Fibroblast of lung (primary cell): ENCODE results near the gene PCSK5. TPM values are rescaled to one million over a fixed set of nuclear protein-coding genes. Genes with fewer than 3 reads are reported as not detected.

Experiments used
- DNase-seq, 2 donors: peaks; one replicate each; pipeline versions ENCODE4 v3.0.0 to v3.0.0-alpha.2; 2010; ENCODE audit warnings: low read depth in 2 of 2
- H2AFZ ChIP-seq: 2 replicates; pipeline ENCODE4 v1.5.1; 2012; ENCODE audit warnings: low read length, control low read depth, inconsistent platforms
- H3K27ac ChIP-seq: 2 replicates; pipeline ENCODE4 v1.5.1; 2011; ENCODE audit warnings: low read length, control low read depth; ENCODE audit not compliant: insufficient read depth
- H3K27me3 ChIP-seq: 2 replicates; pipeline ENCODE4 v1.5.1; 2011; ENCODE audit warnings: mild to moderate bottlenecking, low read length; ENCODE audit not compliant: control insufficient read depth, insufficient read depth
- H3K36me3 ChIP-seq: 2 replicates; pipeline ENCODE4 v1.5.1; 2011; ENCODE audit warnings: low read length; ENCODE audit not compliant: control insufficient read depth, insufficient read depth
- H3K4me1 ChIP-seq: 2 replicates; pipeline ENCODE4 v1.5.1; 2011; ENCODE audit warnings: low read length; ENCODE audit not compliant: control insufficient read depth, insufficient read depth; ENCODE audit errors: extremely low read depth
- H3K4me2 ChIP-seq: 2 replicates; pipeline ENCODE4 v1.5.1; 2011; ENCODE audit warnings: low read length, control low read depth; ENCODE audit not compliant: insufficient read depth; ENCODE audit errors: extremely low read depth
- H3K4me3 ChIP-seq, 4 experiments: fragments of 200-600 bp in 1 of 4; sonication (generic) in 1 of 4; replicated peaks in 1 of 4; 2 replicates each; pipeline ENCODE4 v1.5.1; 2011 to 2016; ENCODE audit warnings: low read length in 4 of 4, low read depth in 3 of 4, mild to moderate bottlenecking in 3 of 4, control low read depth in 2 of 4, inconsistent platforms in 1 of 4, mixed read lengths in 1 of 4; ENCODE audit not compliant: insufficient read depth in 1 of 4; ENCODE audit errors: control extremely low read depth in 1 of 4
- H3K79me2 ChIP-seq: 2 replicates; pipeline ENCODE4 v1.5.1; 2012; ENCODE audit warnings: mild to moderate bottlenecking, low read length, inconsistent platforms; ENCODE audit not compliant: control insufficient read depth, insufficient read depth
- H3K9ac ChIP-seq: 2 replicates; pipeline ENCODE4 v1.5.1; 2011; ENCODE audit warnings: mild to moderate bottlenecking, low read length, control low read depth; ENCODE audit not compliant: insufficient read depth
- H3K9me3 ChIP-seq: 2 replicates; pipeline ENCODE4 v1.5.1; 2012; ENCODE audit warnings: low read depth, low read length; ENCODE audit not compliant: control insufficient read depth, insufficient read depth
- H4K20me1 ChIP-seq: 2 replicates; pipeline ENCODE4 v1.5.1; 2011; ENCODE audit warnings: low read length; ENCODE audit not compliant: control insufficient read depth, insufficient read depth; ENCODE audit errors: extremely low read depth
- EZH2 ChIP-seq: IDR thresholded peaks from 2 replicates; pipeline ENCODE4 v1.5.1; 2012; ENCODE audit warnings: low read length, control low read depth, mild to moderate bottlenecking; ENCODE audit errors: missing control alignments
- polyA plus RNA-seq, 2 donors: library from polyadenylated mRNA; depleted of rRNA in 1 of 2; stranded (reverse) in 1 of 2; unstranded in 1 of 2; fragments of >200 nt; gene quantifications; 2 replicates each; pipeline ENCODE4 v1.2.1, GENCODE V29; 2011 to 2012; ENCODE audit warnings: missing spikeins in 1 of 2
- total RNA-seq: library from RNA; depleted of rRNA; stranded (reverse); fragments of >200 nt; gene quantifications from 2 replicates; pipeline ENCODE4 v1.2.1, GENCODE V29; 2014
- TF ChIP-seq, protein P1 (sequence below), 2 donors: IDR thresholded peaks in 1 of 2; conservative IDR thresholded peaks in 1 of 2; 1 replicate in 1 of 2; 2 replicates in 1 of 2; pipeline ENCODE4 v1.5.1; 2011 to 2012; ENCODE audit warnings: low read length in 2 of 2, control low read depth in 1 of 2, inconsistent platforms in 1 of 2, low read depth in 1 of 2, mild to moderate bottlenecking in 1 of 2

Gene PCSK5
- total and polyA plus RNA-seq, 2 donors (not counting 1 experiment from before 2014, with no cell fraction given): 3.1 to 4.8 TPM

DNA sequence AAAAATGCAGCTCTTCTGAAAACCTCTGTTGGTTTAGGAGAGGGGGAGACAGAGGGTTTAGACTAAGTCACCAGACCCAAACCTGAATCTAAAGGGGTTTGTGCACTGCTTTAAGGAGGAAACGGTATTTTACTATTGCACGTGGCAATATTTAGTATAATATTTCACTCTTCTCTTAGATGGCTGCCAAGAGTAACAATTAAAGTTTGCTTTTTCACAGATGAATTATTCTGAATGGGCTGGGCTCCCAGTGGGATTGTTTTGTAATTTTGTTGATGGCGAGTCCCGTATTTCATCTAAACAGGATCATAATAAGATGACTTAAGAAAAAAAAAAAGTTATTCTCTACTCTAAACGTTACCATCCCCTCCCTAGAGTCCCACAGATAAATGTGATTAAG lies 245.4 kb downstream of the PCSK5 start:
- Histone ChIP-seq H2AFZ (no peak overlapping the region), H4K20me1 (no peaks in the 10 kb centered on the region), H3K36me3 (no peaks in the 10 kb centered on the region), H3K9ac (no peak overlapping the region), H3K27ac (no peak overlapping the region), H3K4me2 (no peak overlapping the region), H3K4me3 (no peak overlapping the region), H3K4me1 (peaks cover 4% of the 10 kb centered on the region), H3K79me2 (no peaks in the 10 kb centered on the region), H3K9me3 (no peaks in the 10 kb centered on the region), H3K27me3 (no peaks in the 10 kb centered on the region)
- TF ChIP-seq, protein P1, sequence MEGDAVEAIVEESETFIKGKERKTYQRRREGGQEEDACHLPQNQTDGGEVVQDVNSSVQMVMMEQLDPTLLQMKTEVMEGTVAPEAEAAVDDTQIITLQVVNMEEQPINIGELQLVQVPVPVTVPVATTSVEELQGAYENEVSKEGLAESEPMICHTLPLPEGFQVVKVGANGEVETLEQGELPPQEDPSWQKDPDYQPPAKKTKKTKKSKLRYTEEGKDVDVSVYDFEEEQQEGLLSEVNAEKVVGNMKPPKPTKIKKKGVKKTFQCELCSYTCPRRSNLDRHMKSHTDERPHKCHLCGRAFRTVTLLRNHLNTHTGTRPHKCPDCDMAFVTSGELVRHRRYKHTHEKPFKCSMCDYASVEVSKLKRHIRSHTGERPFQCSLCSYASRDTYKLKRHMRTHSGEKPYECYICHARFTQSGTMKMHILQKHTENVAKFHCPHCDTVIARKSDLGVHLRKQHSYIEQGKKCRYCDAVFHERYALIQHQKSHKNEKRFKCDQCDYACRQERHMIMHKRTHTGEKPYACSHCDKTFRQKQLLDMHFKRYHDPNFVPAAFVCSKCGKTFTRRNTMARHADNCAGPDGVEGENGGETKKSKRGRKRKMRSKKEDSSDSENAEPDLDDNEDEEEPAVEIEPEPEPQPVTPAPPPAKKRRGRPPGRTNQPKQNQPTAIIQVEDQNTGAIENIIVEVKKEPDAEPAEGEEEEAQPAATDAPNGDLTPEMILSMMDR (conservative IDR thresholded peaks at IDR 0.05 in 1 of 2, IDR thresholded peaks at IDR 0.05 in 1 of 2; ENCODE audit: low read depth in 1 of 2, low read length in 2 of 2): no peak
- TF ChIP-seq EZH2: no peak
- DNase-seq: peak in 1 of 2 donors; percentile 47

DNA sequence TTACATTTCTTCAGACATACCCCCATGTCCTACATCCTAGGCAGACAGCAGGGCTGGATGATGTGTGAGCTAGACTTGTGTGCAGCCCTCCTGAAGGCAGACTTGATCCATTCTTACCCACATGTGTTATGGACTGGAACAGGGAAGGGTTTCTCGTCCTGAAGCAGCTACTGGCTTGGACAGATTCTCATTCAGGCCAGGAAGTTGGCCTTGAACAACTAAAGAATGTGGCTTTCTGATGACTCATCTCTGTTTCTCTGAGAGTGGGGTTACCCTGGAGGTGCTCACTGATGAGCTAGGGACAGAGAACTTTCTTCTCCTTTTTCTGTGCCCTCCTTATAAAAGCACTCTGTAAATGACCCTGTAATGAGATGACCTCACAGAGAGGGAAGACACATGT lies 246.5 kb downstream of the PCSK5 start:
- Histone ChIP-seq H3K27ac (no peak overlapping the region), H3K36me3 (no peaks in the 10 kb centered on the region), H3K27me3 (no peaks in the 10 kb centered on the region), H3K4me3 (no peak overlapping the region), H3K4me2 (no peak overlapping the region), H3K79me2 (no peaks in the 10 kb centered on the region), H3K4me1 (peaks cover 4% of the 10 kb centered on the region), H4K20me1 (no peaks in the 10 kb centered on the region), H3K9ac (no peak overlapping the region), H3K9me3 (no peaks in the 10 kb centered on the region), H2AFZ (peak overlapping the region; percentile 66)
- peak; percentile 62 to 77 for DNase-seq
- TF ChIP-seq EZH2: no peak
- TF ChIP-seq, protein P1 (conservative IDR thresholded peaks at IDR 0.05 in 1 of 2, IDR thresholded peaks at IDR 0.05 in 1 of 2; ENCODE audit: low read depth in 1 of 2, low read length in 2 of 2): no peak

DNA sequence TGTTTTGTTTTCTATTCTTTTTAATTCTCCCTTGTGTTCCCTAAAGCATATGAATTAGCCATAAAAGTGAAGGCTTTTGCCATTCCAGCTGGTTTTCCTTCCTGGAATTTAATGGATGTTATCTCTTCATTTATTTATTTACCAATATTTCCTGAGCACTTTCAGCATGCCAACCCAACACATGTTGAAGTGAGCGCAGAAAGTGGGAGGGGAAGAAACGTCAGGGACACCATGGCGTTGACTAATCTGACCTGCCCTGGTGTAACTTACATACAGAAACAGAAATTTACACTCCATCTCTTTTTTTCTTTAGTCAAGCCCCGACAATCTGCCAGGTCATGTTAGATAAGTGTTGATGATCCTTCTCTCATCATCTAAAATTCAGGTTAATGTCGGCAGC lies 247.5 kb downstream of the PCSK5 start:
- Histone ChIP-seq H3K9me3 (no peaks in the 10 kb centered on the region), H3K27me3 (no peaks in the 10 kb centered on the region), H3K4me2 (peak overlapping the region; percentile 25), H3K4me3 (no peak overlapping the region), H3K9ac (no peak overlapping the region), H4K20me1 (no peaks in the 10 kb centered on the region), H3K4me1 (peaks cover 4% of the 10 kb centered on the region), H3K27ac (no peak overlapping the region), H3K79me2 (no peaks in the 10 kb centered on the region), H3K36me3 (no peaks in the 10 kb centered on the region), H2AFZ (no peak overlapping the region)
- TF ChIP-seq EZH2: no peak
- TF ChIP-seq, protein P1 (conservative IDR thresholded peaks at IDR 0.05 in 1 of 2, IDR thresholded peaks at IDR 0.05 in 1 of 2; ENCODE audit: low read depth in 1 of 2, low read length in 2 of 2): no peak
- DNase-seq: peak in 1 of 2 donors; percentile 66
